GM23338 (cell line): Measurements from ENCODE around the gene DERA.

Experiments used
- EZH2 ChIP-seq: fragments of 200-600 bp; sonication (generic); IDR thresholded peaks from one replicate; pipeline ENCODE4 v1.8.0; 2017; ENCODE audit warnings: antibody characterized with exemption, mild to moderate bottlenecking, low read depth; ENCODE audit not compliant: unreplicated experiment
- EZH2phosphoT487 ChIP-seq: fragments of 200-600 bp; sonication (generic); IDR thresholded peaks from one replicate; pipeline ENCODE4 v1.8.1; 2018; ENCODE audit warnings: antibody characterized with exemption; ENCODE audit not compliant: unreplicated experiment
- JUNB ChIP-seq: IDR thresholded peaks from one replicate; pipeline ENCODE4 v1.6.1; 2016; ENCODE audit warnings: antibody characterized with exemption; ENCODE audit not compliant: unreplicated experiment
- NANOG ChIP-seq: IDR thresholded peaks from 2 replicates; pipeline ENCODE4 v1.6.1; 2016; ENCODE audit warnings: antibody characterized with exemption, borderline replicate concordance
- POLR2AphosphoS5 ChIP-seq: IDR thresholded peaks from 2 replicates; pipeline ENCODE4 v1.6.1; 2016; ENCODE audit warnings: antibody characterized with exemption, low read depth
- TF ChIP-seq, protein P1 (sequence below), 2 experiments: fragments of 200-600 bp in 1 of 2; sonication (generic) in 1 of 2; conservative IDR thresholded peaks; 2 replicates each; pipeline versions ENCODE4 v1.5.1 to v1.6.1; 2016 to 2017; ENCODE audit warnings: antibody characterized with exemption in 2 of 2, low read depth in 2 of 2, mild to moderate bottlenecking in 2 of 2, moderate library complexity in 1 of 2

DNA sequence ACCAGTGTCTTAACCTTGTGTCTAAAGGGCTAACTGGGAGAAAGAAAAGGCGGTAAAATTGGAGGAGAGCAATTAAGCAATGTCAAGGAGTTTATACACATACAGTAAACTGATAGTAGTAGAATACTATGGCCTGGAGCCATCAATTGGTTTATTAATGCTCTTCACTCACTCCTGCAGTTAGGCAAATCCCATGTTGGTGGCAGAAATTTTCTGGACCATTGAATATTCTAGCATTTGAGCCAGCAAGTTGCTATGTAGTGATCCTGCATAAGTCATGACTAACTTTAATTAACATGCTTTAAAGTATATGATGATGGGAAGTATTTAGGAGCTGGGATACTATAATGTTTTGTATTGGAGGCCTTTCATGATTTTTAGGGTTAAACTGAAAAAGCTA lies 14.3 kb upstream of the DERA start:
- TF ChIP-seq EZH2 (no peak), EZH2phosphoT487 (no peak), JUNB (no peak), NANOG (no peak), POLR2AphosphoS5 (no peak)
- TF ChIP-seq, protein P1, sequence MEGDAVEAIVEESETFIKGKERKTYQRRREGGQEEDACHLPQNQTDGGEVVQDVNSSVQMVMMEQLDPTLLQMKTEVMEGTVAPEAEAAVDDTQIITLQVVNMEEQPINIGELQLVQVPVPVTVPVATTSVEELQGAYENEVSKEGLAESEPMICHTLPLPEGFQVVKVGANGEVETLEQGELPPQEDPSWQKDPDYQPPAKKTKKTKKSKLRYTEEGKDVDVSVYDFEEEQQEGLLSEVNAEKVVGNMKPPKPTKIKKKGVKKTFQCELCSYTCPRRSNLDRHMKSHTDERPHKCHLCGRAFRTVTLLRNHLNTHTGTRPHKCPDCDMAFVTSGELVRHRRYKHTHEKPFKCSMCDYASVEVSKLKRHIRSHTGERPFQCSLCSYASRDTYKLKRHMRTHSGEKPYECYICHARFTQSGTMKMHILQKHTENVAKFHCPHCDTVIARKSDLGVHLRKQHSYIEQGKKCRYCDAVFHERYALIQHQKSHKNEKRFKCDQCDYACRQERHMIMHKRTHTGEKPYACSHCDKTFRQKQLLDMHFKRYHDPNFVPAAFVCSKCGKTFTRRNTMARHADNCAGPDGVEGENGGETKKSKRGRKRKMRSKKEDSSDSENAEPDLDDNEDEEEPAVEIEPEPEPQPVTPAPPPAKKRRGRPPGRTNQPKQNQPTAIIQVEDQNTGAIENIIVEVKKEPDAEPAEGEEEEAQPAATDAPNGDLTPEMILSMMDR (conservative IDR thresholded peaks at IDR 0.05; ENCODE audit: low read depth in 2 of 2), result no peak
